K562 (cell line): ENCODE results near the gene OTULINL. TPM values are rescaled to one million over a fixed set of nuclear protein-coding genes. Genes with fewer than 3 reads are reported as not detected.
A peak's percentile ranks its signal among the peaks of the same experiment; 100 is the strongest.

Source experiments
- ATAC-seq: fragments of 200-7000 bp; cut with Tn5 transposase; 3 replicates; pipeline ENCODE4 v1.9.1; 2020; ENCODE audit warnings: moderate library complexity
- BruUV-seq: library from RNA; stranded (reverse); fragments of 400-500 nt; replicated peaks from 2 replicates; lab custom pipeline; 2021; lab: Mats Ljungman, UMichigan
- CTCF ChIA-PET: fragments of 300-600 bp; formaldehyde crosslinking; extraction: SDS; loops from one replicate; lab custom pipeline; 2021; ENCODE audit warnings: low intra/inter-chr PET ratio; lab: Yijun Ruan, JAX
- POLR2A ChIA-PET: fragments of 300-600, 350-650 bp; sonication (Branson Sonifier 250); formaldehyde crosslinking; extraction: SDS; loops from one replicate; lab custom pipeline; 2021; ENCODE audit warnings: antibody characterized with exemption, inconsistent platforms; lab: Yijun Ruan, JAX
- DNase-seq, 4 experiments: peaks; one replicate each; pipeline versions ENCODE4 v3.0.0 to v3.0.0-alpha.2; 2011 to 2018; ENCODE audit warnings: low spot score in 3 of 4, mixed read lengths in 3 of 4; ENCODE audit errors: extremely low read depth in 1 of 4
- FAIRE-seq: peaks from 2 replicates; lab custom pipeline; 2011; peaks lifted over from hg19 to GRCh38; lab: Jason Lieb, UNC
- H2AFZ ChIP-seq: 2 replicates; pipeline ENCODE4 v1.6.0; 2011; ENCODE audit warnings: low read depth, low read length, control low read depth, inconsistent platforms
- H3K27ac ChIP-seq: fragments of 200-600 bp; 3 replicates; pipeline ENCODE4 v1.8.0; 2011; ENCODE audit warnings: low read depth, mild to moderate bottlenecking, control low read depth, inconsistent platforms, low read length, moderate library complexity, mixed read lengths; ENCODE audit errors: extremely low read depth
- H3K27me3 ChIP-seq, 2 experiments: fragments of 300-600 bp in 1 of 2; 2 replicates in 1 of 2; 3 replicates in 1 of 2; pipeline versions ENCODE4 v1.6.0 to v1.8.0; 2011; ENCODE audit warnings: inconsistent platforms in 2 of 2, low read length in 2 of 2, mild to moderate bottlenecking in 1 of 2, mixed read lengths in 1 of 2, moderate library complexity in 1 of 2; ENCODE audit not compliant: control insufficient read depth in 2 of 2, insufficient read depth in 2 of 2
- H3K36me3 ChIP-seq: fragments of 300-600 bp; 3 replicates; pipeline ENCODE4 v1.8.0; 2011; ENCODE audit warnings: mild to moderate bottlenecking, low read length, inconsistent platforms; ENCODE audit not compliant: control insufficient read depth, insufficient read depth
- H3K4me1 ChIP-seq, 2 experiments: fragments of 200-600 bp in 1 of 2; replicated peaks in 1 of 2; 2 replicates in 1 of 2; 3 replicates in 1 of 2; pipeline versions ENCODE4 v1.5.1 to v1.8.0; 2011; ENCODE audit warnings: inconsistent platforms in 2 of 2, low read length in 2 of 2, mild to moderate bottlenecking in 1 of 2, mixed read lengths in 1 of 2, moderate library complexity in 1 of 2; ENCODE audit not compliant: control insufficient read depth in 2 of 2, insufficient read depth in 2 of 2
- H3K4me2 ChIP-seq: 2 replicates; pipeline ENCODE4 v1.6.1; 2011; ENCODE audit warnings: low read length, control low read depth, inconsistent platforms, mixed read lengths; ENCODE audit not compliant: insufficient read depth
- H3K4me3 ChIP-seq: fragments of 200-600 bp; sonication (generic), shearing (Covaris generic); 2 replicates; pipeline ENCODE4 v1.5.1; 2016; ENCODE audit warnings: control low read depth, inconsistent platforms
- H3K79me2 ChIP-seq: fragments of 200-600 bp; 3 replicates; pipeline ENCODE4 v1.8.0; 2011; ENCODE audit warnings: low read length, inconsistent platforms; ENCODE audit not compliant: control insufficient read depth, insufficient read depth
- H3K9ac ChIP-seq, 2 experiments: 2 replicates each; pipeline versions ENCODE4 v1.6.0 to v1.6.1; 2011; ENCODE audit warnings: low read depth in 2 of 2, low read length in 2 of 2, control low read depth in 1 of 2, inconsistent platforms in 1 of 2, mild to moderate bottlenecking in 1 of 2, mixed read lengths in 1 of 2; ENCODE audit not compliant: insufficient read depth in 1 of 2
- H3K9me1 ChIP-seq: one replicate; pipeline ENCODE4 v1.6.0; 2011; ENCODE audit warnings: inconsistent platforms, mild to moderate bottlenecking, low read length, moderate library complexity; ENCODE audit not compliant: control insufficient read depth, insufficient read depth
- H3K9me3 ChIP-seq: replicated peaks from 2 replicates; pipeline ENCODE4 v1.5.1; 2011; ENCODE audit warnings: low read depth, low read length, inconsistent platforms; ENCODE audit not compliant: control insufficient read depth, insufficient read depth
- H4K20me1 ChIP-seq: replicated peaks from 2 replicates; pipeline ENCODE4 v1.6.1; 2011; ENCODE audit warnings: low read length, inconsistent platforms, mixed read lengths; ENCODE audit not compliant: control insufficient read depth, insufficient read depth
- CXXC5 ChIP-seq: fragments of 250-450 bp; sonication (Bioruptor Pico); IDR thresholded peaks from 2 replicates; pipeline ENCODE4 v1.8.0; 2022; ENCODE audit warnings: inconsistent platforms, mild to moderate bottlenecking, moderate library complexity
- FOXA3 ChIP-seq, 2 experiments: fragments of 450-650 bp in 1 of 2; sonication (generic) in 1 of 2; formaldehyde crosslinking; IDR thresholded peaks in 1 of 2; conservative IDR thresholded peaks in 1 of 2; 2 replicates each; pipeline versions ENCODE4 v1.4.0 to v1.8.0; 2020 to 2022; ENCODE audit warnings: mild to moderate bottlenecking in 2 of 2, missing genetic modification reagents in 1 of 2
- KAT7 ChIP-seq: sonication (generic); formaldehyde crosslinking; IDR thresholded peaks from 2 replicates; pipeline ENCODE4 v1.8.0; 2022; ENCODE audit warnings: missing genetic modification reagents, mild to moderate bottlenecking, borderline replicate concordance
- KDM1A ChIP-seq, 2 experiments: fragments of 450-650 bp; IDR thresholded peaks; 2 replicates each; pipeline ENCODE4 v1.6.1; 2016; ENCODE audit warnings: mild to moderate bottlenecking in 2 of 2
- NCOR1 ChIP-seq: fragments of 450-650 bp; IDR thresholded peaks from 2 replicates; pipeline ENCODE4 v1.6.1; 2016; ENCODE audit warnings: mild to moderate bottlenecking, moderate library complexity
- ZNF696 ChIP-seq: fragments of 250-450 bp; sonication (Bioruptor Pico); conservative IDR thresholded peaks from 2 replicates; pipeline ENCODE4 v1.4.0; 2020; ENCODE audit warnings: mild to moderate bottlenecking, moderate library complexity
- WGBS: fragments of 100-300 bp; shearing (Covaris generic); methylation state at CpG from one replicate; pipeline ENCODE4 v1.1.6; 2016; ENCODE audit warnings: low coverage, mixed read lengths; ENCODE audit not compliant: insufficient coverage; ENCODE audit errors: missing lambda C conversion rate; 5-methylcytosine and 5-hydroxymethylcytosine counted together
- in situ Hi-C: fragments of 300-500 bp; cut with MboI; formaldehyde crosslinking; loops from 4 replicates; pipeline ENCODE4 v1.15.0; 2018; ENCODE audit warnings: inconsistent platforms, mixed read lengths
- intact Hi-C: fragments of 100-400 bp; cut with micrococcal nuclease; formaldehyde crosslinking; loops from 2 replicates; pipeline ENCODE4 v1.14.2; 2022
- polyA plus RNA-seq, 8 experiments: library from polyadenylated mRNA; depleted of rRNA in 4 of 8; stranded (reverse) in 5 of 8; unstranded in 3 of 8; fragments of >200 nt; fragmentation: Nextera tagmentation in 2 of 8; fragmentation: Illumina TruSeq in 1 of 8; extraction: Ambion mirVana in 2 of 8; extraction: Trizol in 1 of 8; gene quantifications; 2 replicates each; pipeline versions ENCODE4 v1.2.1 to v1.2.3, GENCODE V29; 2011 to 2014; ENCODE audit warnings: inconsistent platforms in 1 of 8, missing spikeins in 1 of 8
- total RNA-seq, 7 experiments: library from RNA; depleted of rRNA in 6 of 7; stranded (reverse); fragments of >200 nt in 6 of 7; fragmentation: Illumina TruSeq in 2 of 7; extraction: Trizol in 2 of 7; gene quantifications; 2 replicates each; pipeline versions ENCODE4 v1.2.1 to v1.2.3, GENCODE V29; 2011 to 2021; ENCODE audit warnings: low replicate concordance in 1 of 7
- TF ChIP-seq, protein P1 (sequence below): fragments of 450-650 bp; formaldehyde crosslinking; IDR thresholded peaks from 2 replicates; pipeline ENCODE4 v1.4.0; 2022; ENCODE audit warnings: missing genetic modification characterization

Gene OTULINL
- total and polyA plus RNA-seq, 9 of the 15 experiments (the other 6 are each of a cell fraction or from before 2014, with no cell fraction given): 0.13 to 0.18 TPM; not detected in 7

GRCh38 chr5:14557791-14558415 lies 23.7 kb upstream of the OTULINL start (continued):
- peak in 1 of 2 experiments; percentile 17; a peak in 1 of 4 replicates for TF ChIP-seq KDM1A (IDR thresholded peaks at IDR 0.05)

DNA sequence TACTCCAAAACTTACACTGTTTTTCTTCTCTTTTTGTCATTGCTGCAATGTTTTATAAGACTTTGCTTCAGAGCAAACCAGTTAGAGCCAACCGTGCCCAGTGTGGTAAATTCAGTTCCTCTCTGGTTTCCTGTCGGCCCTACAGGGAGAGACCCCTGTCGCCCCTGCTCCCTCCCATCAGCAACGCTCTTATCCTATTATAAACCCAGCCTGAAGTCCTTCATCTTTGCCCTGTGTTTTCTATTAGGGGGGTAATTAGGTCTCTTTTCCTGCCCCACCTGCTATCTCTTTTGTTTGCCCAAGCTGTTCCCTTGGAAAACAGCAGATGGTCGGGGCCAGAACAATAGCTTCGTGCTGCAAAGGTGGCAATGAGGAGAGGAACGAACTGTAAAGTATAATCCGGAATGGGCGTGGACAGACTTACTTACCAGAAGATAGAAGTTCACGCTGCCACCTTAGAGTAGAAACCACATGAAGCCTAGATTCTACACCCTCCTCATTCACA lies 21.4 kb upstream of the OTULINL start:
- intact Hi-C loops (no loop called here), in situ Hi-C loops (no loop called here)
- POLR2A ChIA-PET: interaction anchor here (1.3 kb wide), 1 partner anchor 10 kb away, joined by 4 read pairs; no protein-coding TSS in a partner anchor
- Histone ChIP-seq H3K4me2 (no peak overlapping the region), H3K9me1 (no peaks in the 10 kb centered on the region), H3K4me3 (no peak overlapping the region), H3K27me3 (peaks cover 5 to 6% of the 10 kb centered on the region in 2 experiments; a peak in 2 of 5 replicates), H3K36me3 (no peaks in the 10 kb centered on the region), H4K20me1 (no peaks in the 10 kb centered on the region), H3K9me3 (no peaks in the 10 kb centered on the region), H3K9ac (no peak overlapping the region), H3K27ac (no peak overlapping the region), H2AFZ (no peak overlapping the region), H3K4me1 (no peaks in the 10 kb centered on the region), H3K79me2 (no peaks in the 10 kb centered on the region)
- DNase-seq (no peak), ATAC-seq (no peak), FAIRE-seq (no peak)
- CTCF ChIA-PET: no interaction called here
- no TSS peak for BruUV-seq
- under 1% methylated on average over 10 of the region's 10 CpGs for WGBS
- no peak for TF ChIP-seq ZNF696 (CRISPR knock-in tag)
- TF ChIP-seq NCOR1: no peak
- no peak for TF ChIP-seq CXXC5
- no peak for TF ChIP-seq KAT7 (CRISPR knock-in tag)
- TF ChIP-seq FOXA3 (CRISPR knock-in tag; conservative IDR thresholded peaks at IDR 0.05 in 1 of 2, IDR thresholded peaks at IDR 0.05 in 1 of 2): no peak
- TF ChIP-seq, protein P1, sequence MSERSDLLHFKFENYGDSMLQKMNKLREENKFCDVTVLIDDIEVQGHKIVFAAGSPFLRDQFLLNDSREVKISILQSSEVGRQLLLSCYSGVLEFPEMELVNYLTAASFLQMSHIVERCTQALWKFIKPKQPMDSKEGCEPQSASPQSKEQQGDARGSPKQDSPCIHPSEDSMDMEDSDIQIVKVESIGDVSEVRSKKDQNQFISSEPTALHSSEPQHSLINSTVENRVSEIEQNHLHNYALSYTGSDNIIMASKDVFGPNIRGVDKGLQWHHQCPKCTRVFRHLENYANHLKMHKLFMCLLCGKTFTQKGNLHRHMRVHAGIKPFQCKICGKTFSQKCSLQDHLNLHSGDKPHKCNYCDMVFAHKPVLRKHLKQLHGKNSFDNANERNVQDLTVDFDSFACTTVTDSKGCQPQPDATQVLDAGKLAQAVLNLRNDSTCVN (CRISPR knock-in tag): no peak
